KOPT-K1 (cell line): ENCODE data around the gene DCN.

ENCODE experiments used
- H3K27ac ChIP-seq: fragments of 200-600 bp; sonication (generic); 2 replicates; pipeline ENCODE4 v1.5.1; 2016; ENCODE audit warnings: antibody characterized with exemption, mild to moderate bottlenecking, low read depth, low read length; ENCODE audit not compliant: poor library complexity, severe bottlenecking
- H3K36me3 ChIP-seq: fragments of 200-600 bp; sonication (generic); 2 replicates; pipeline ENCODE4 v1.5.1; 2017; ENCODE audit warnings: antibody characterized with exemption, mild to moderate bottlenecking, low read length, moderate library complexity; ENCODE audit not compliant: insufficient read depth
- H3K9me3 ChIP-seq: fragments of 200-600 bp; sonication (generic); 2 replicates; pipeline ENCODE4 v1.5.1; 2017; ENCODE audit warnings: antibody characterized with exemption, low read length, mild to moderate bottlenecking; ENCODE audit not compliant: insufficient read depth, poor library complexity, severe bottlenecking

DCN gene

DNA sequence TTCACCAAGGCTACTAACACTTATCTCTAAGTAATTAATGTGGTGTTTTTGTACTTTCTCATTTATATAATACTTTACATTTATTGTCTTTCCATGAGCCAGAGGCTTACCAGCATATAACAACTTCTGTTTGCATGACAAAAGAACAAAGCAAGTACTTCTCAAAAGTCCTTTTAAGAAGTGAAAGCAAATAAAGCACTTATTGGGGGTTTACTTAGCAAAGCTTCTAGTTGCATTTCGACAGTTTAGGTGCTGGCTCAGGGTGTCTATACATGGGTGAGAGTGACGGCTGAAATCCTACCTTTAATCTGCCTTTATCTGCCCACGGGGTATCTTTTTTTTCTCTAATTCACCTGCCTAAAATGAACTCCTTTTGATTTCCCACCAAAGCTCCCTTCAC is 21.0 kb upstream of the DCN start:
- Histone ChIP-seq H3K9me3 (no peaks in the 10 kb centered on the region), H3K27ac (no peak overlapping the region)

DNA sequence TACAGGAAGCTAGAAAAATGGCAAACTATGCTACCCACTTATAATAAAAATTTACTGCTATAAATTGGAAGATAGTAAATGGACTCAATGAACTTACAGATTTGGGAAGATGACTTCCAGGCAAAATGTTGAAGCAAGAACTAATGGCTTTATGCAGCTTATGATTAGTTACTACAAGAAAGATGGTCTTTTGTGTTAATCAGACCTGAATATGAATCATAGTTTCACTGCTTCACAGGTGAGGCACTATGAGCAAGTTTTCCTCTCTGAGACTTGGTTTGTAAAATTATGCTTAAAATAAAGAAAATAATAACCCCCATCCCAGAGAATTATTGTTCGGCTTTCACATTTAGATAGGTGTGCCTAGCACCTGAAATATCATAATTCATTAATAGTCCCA is 19.8 kb upstream of the DCN start:
- Histone ChIP-seq H3K27ac (no peak overlapping the region), H3K9me3 (no peaks in the 10 kb centered on the region), H3K36me3 (no peaks in the 10 kb centered on the region)

More for the DNA sequence above, 21.0 kb upstream of the DCN start:
- no peaks in the 10 kb centered on the region for H3K36me3 ChIP-seq

DNA sequence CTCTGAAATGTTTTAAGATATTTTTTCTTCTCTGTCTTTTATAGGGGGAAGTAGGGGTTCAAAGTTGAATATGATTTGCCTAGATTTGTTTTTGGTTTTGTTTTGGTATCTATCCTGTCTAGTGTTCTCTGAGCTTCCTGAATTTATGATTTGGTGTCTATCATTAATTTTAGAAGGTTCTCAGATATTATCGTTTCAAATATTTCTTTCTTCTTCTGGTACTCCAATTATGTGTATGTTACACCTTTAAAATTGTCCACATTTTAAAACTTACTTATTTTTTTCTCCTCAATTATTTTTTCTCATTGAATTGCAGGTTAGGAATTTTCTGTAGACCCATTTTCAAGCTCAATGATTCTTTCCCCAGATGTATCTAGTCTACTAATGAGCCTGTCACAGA is 13.8 kb upstream of the DCN start:
- no peaks in the 10 kb centered on the region for H3K9me3 ChIP-seq
- no peak overlapping the region for H3K27ac ChIP-seq

DNA sequence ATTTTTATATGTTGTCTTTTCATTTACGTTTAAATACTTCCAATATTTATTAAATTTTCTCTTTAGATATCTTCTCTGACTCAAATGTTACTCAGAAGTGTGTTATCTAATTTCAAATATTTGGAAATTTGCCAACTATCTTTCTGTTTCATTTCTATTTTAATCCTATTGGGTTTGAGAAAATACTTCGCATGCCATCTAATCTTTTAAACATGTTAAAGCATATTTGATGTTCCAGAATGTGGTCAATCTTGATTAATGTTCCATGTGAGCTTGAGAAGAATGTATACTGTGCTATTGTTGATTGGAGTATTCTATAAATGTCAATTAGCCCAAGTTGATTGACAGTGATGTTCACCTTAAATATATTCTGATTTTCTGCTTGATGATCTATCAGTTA is 11.9 kb upstream of the DCN start:
- no peaks in the 10 kb centered on the region for H3K36me3 ChIP-seq
- H3K9me3 ChIP-seq, result no peaks in the 10 kb centered on the region
- H3K27ac ChIP-seq, result no peak overlapping the region

More for the DNA sequence above, 13.8 kb upstream of the DCN start:
- H3K36me3 ChIP-seq, result no peaks in the 10 kb centered on the region

DNA sequence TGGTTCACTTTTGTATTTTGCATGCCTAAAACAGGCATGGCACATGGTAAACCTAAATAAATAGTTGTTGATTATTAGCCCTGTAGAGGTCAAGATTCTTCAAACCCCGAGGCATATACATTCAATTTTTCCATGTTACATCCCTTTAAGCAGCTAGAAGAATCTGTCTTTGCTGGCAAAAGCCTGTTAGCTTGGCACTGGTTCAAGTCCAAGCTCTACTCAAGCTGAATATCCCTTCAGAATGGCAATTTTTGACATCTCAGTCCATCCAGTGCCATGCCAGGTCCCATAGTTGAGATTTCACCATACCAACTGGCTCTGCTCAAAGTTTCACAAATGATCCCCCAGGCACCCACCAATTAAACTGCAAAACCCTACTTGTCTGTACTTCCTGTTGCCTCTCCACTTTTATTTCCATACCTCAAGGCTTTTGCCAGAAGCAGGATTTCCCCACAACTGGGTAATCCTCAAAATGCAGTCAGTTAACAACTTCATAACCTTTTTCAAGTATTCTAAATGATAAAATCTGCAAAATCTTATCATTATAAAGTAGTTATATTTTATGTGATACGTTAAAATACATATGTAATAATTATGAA is 9.0 kb upstream of the DCN start:
- Histone ChIP-seq H3K27ac (no peak overlapping the region), H3K9me3 (no peaks in the 10 kb centered on the region), H3K36me3 (no peaks in the 10 kb centered on the region)

DNA sequence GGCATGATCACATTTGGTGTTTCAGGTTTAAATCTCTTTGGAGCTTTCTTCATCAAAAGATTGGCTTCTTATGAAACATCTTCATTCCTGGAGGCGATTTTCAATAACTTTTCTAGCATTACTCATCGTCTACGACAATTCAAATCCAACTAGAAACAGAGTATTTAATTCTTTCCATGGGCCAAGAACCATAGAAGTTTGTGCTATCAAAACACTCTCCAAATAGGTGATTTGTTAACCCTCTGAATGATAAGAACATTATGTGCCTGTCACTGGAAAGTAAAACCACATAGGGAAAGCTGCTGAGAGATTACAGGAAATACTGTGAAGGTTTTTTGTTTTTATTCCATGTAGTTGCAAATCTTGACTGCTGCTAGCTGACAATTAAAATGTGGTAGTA is 6.9 kb upstream of the DCN start:
- Histone ChIP-seq H3K36me3 (no peaks in the 10 kb centered on the region), H3K9me3 (no peaks in the 10 kb centered on the region), H3K27ac (no peak overlapping the region)

DNA sequence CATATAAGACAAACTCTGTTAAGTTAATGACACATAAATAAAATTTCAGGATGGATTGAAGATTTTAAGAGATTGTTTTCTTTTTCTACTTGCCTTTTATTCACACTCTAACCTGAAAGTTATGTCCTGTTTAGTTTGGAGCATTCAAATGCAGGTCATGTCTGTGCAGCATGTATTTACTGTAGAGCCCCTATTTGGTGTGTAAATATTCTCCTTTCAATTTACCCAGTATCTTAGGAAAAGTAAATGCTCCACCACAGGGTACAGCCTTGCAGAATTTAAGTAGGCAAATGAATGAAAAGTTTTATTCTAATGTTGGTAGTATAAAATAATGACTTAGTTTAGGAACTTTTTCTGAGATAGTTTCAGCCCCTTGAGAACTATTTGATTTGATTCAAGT is 6.2 kb upstream of the DCN start:
- no peak overlapping the region for H3K27ac ChIP-seq
- no peaks in the 10 kb centered on the region for H3K36me3 ChIP-seq
- H3K9me3 ChIP-seq, result no peaks in the 10 kb centered on the region

DNA sequence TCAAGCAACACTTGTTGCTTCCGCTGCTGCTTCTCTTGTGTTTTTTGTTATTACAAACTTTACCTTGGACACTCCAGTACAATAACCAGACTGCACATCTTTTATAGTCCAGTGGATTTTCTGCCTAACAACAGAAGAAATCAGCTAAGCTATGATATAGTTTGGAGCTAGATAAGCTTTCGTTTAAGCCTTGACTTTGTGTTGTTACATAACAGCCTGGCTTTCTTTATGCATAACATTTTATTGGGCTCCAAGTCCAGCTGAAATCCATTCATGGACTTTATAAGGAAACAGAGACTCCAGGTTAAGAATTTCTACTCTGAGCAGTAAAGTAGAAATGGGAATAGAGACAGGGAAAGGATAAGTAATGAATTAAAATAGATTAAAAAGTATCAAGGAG is 3.5 kb upstream of the DCN start:
- Histone ChIP-seq H3K36me3 (no peaks in the 10 kb centered on the region), H3K27ac (no peak overlapping the region), H3K9me3 (no peaks in the 10 kb centered on the region)

DNA sequence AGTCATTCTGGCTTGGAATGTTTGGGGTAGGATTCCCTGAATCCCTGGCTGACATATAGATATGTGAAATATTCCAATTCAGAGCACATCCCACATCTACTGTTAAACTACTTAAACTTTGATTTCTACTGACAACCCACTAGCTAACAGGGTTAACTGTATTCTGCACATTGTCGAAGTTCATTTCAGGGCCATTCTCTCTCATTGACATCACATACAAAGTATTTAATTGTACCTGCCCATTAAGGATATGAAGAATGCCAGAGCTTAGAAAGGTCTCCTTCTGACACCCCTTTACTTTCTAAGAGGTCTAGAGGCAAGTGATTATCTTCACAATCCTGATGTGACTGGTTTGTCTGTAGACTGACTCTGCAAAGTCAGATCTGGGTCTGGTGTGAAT is 2.8 kb upstream of the DCN start:
- Histone ChIP-seq H3K27ac (no peak overlapping the region), H3K36me3 (no peaks in the 10 kb centered on the region), H3K9me3 (no peaks in the 10 kb centered on the region)

DNA sequence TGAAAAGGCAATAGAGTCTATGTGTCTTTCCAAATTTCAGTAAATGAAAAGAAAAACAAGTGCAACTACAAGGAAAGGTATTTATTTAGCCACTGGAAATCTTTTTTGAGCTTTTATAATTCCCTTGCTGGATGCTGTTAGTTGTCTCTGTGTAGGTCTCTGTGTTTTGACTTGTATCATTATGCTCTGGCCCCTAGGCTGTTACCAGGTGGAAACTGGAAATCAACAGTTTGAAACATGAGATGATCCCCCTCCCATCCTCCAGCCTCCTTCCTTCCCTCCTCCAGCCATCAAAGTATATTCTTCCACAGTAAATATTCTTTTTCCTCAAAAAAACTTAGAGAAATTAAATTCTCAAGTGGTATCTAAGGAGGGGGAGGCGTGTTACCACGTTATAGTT is 934 bp upstream of the DCN start:
- no peaks in the 10 kb centered on the region for H3K36me3 ChIP-seq
- no peak overlapping the region for H3K27ac ChIP-seq
- no peaks in the 10 kb centered on the region for H3K9me3 ChIP-seq

DNA sequence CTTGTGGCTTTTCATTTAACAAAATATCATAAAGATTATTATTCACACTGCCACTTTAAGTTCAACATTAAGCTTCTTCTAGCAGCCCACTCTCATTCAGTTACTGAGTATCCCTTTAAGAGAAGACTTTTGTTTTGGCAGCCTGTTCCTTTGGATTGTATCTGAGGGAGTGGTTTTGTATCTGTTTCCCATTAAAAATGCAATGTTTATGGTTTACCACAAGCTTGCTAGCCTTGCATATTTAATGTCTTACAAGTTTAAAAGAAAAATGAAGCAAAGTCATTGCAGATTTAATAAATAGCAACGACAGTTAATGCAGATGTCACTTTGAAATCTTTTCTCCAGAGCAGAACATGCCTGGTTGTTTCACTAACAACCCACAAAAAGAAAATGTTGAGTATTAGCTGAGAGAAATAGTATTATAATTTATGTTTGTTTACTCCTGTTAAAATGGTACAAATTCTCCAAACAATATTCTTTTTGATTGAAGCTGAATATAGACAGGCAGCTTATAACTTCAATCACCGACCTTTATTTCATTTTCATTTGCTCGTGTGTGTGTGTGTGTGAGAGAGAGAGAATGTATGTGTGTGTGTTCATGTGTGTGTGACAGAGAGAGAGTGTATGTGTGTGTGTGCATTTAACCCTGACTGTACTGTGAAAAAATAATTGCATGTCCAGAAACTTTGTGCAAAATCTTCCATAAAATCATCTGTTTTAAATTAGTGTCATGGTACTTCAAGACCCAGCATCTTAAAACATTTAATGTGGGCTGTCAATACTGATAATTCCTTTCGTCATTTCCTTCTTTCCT is 1.8 kb downstream of the DCN start:
- no peak overlapping the region for H3K27ac ChIP-seq

DNA sequence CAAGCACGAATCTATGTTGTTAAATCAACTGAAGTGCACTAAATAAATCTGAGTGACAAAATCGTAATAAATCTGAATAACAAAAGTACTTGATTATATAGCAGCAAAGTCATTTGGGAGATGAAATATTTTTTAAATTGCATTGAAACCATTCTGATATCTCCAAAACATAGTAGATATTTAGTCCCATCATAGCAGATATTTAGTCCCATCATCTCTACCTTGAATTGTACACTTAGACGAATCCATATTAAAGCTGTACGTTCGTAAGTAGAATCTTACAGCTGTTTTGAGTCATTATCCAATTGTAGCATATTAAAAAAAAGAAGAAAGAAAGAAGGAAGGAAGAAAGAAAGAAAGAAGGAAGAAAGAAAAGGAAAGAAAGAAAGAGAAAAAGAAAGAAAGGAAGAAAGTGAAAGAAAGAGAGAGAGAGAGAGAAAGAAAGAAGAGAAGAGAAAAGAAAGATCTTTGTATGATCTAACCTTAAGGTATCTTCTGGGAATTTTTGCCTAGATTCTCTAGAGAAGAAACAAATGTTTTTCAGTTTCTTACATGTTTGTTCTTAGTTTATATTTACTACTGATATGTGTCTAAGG is 2.6 kb downstream of the DCN start:
- Histone ChIP-seq H3K9me3 (no peaks in the 10 kb centered on the region), H3K36me3 (no peaks in the 10 kb centered on the region), H3K27ac (no peak overlapping the region)

More for the DNA sequence above, 1.8 kb downstream of the DCN start:
- Histone ChIP-seq H3K36me3 (no peaks in the 10 kb centered on the region), H3K9me3 (no peaks in the 10 kb centered on the region)

DNA sequence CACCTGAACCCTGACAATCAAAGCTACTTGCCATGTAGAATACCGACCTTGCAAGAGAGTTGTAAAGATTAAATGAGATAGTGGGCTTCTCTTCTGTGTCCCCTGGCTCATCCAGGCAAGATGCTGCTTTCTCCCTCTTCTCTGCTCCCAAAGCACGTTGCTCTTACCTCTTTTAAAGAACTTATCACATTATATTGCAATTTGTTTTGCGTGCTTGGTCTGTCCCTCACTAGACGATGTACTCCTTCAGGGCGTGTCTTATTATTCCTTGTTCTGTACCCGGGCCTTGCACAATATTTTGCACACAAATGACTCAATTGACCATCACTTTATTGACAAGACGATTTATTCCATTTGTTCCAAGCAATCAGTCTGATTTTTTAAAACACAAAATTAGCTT is 3.3 kb downstream of the DCN start:
- Histone ChIP-seq H3K9me3 (no peaks in the 10 kb centered on the region), H3K36me3 (no peaks in the 10 kb centered on the region)

DNA sequence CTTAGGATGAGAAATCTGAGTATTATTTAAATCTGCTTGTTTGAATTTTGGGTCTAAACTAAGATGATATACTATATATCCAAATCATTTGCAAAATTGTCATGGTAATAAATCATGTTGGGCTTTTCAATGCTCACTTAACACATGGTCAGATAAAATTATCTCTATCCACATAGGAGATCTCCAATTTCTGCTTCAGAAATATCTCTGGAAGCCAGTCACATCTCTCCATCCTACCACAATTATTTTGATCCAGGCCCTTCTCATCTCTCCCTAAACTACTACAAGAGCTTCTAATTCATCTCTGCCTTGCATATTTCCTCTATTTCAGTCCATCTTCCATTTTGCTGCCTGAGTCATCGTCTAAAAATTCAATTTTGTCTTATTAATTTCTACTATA is 3.8 kb downstream of the DCN start:
- Histone ChIP-seq H3K36me3 (no peaks in the 10 kb centered on the region), H3K9me3 (no peaks in the 10 kb centered on the region), H3K27ac (no peak overlapping the region)

More for the DNA sequence above, 3.3 kb downstream of the DCN start:
- no peak overlapping the region for H3K27ac ChIP-seq

DNA sequence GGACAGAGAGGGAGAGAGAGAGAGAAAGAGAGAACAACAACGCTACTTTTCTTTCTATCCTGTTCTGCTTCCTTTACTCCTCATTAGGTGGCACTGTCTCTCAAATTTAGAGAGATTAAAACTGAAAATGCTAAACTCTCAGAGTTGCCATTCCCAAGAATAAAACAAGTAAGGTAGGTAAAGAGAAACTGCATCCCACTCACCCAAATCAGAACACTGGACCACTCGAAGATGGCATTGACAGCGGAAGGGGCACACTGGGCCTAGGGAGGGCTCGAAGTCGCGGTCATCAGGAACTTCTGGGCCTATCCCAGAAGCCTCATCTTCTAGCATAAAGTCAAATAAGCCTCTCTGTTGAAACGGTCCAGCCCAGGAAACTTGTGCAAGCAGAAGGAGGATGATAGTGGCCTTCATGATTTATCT is 4.5 kb downstream of the DCN start:
- Histone ChIP-seq H3K27ac (no peak overlapping the region), H3K36me3 (no peaks in the 10 kb centered on the region), H3K9me3 (no peaks in the 10 kb centered on the region)

DNA sequence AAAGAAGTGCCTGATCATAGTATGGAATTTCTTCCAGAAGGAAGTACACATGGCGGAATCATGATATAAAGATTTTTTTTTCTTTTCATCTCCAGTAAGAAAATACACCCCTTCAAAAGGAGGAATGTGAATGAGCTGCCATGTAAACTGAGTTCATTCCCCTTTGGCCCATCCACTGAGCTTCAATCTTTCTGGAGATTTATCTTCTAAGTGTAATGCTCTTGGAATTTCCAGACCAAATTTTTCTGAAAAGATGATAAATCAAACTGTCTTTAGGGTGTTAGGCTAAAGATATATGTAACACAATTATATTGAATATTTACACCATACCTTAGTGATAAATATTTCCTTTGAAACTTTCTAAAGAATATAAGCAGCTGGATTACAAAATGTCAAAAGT is 5.2 kb downstream of the DCN start:
- Histone ChIP-seq H3K9me3 (no peaks in the 10 kb centered on the region), H3K27ac (no peak overlapping the region), H3K36me3 (no peaks in the 10 kb centered on the region)
